HL-60/S4 (cell line): ENCODE data around the gene NHS.

Source experiments
- in situ Hi-C: fragments of 300-500 bp; cut with MboI; formaldehyde crosslinking; loops from 2 replicates; pipeline ENCODE4 v1.14.3; 2022; ENCODE audit warnings: low sequenced_read_pairs

Gene NHS

GRCh38 chrX:17374619-17375366, at the start of gene NHS:
Gene NHS, plus strand, starts transcription at chrX:17375200. Its CDS starts 558 bp downstream, at chrX:17375758.
- in situ Hi-C loops, result no loop called here

GRCh38 chrX:17328837-17329236, 46.2 kb upstream of the NHS start:
- in situ Hi-C loops, result no loop called here

GRCh38 chrX:17336377-17336776, 38.6 kb upstream of the NHS start:
- in situ Hi-C loops, result no loop called here

GRCh38 chrX:17355976-17356375, 19.0 kb upstream of the NHS start:
- in situ Hi-C loops, result no loop called here

- in situ Hi-C loops, result no loop called here
These were observed 15.5 kb upstream of the NHS start for GRCh38 chrX:17359500-17359899.

- in situ Hi-C loops, result no loop called here
These were observed 13.4 kb upstream of the NHS start for GRCh38 chrX:17361620-17362019.

- in situ Hi-C loops, result no loop called here
These were observed 7.0 kb upstream of the NHS start for GRCh38 chrX:17368002-17368401.

GRCh38 chrX:17369309-17369708, 5.7 kb upstream of the NHS start:
- in situ Hi-C loops, result no loop called here

- in situ Hi-C loops, result no loop called here
These were observed 4.8 kb upstream of the NHS start for GRCh38 chrX:17370191-17370590.

- in situ Hi-C loops, result no loop called here
These were observed 2.9 kb upstream of the NHS start for GRCh38 chrX:17372052-17372451.

GRCh38 chrX:17373337-17373736, 1.7 kb upstream of the NHS start:
- in situ Hi-C loops, result no loop called here

- in situ Hi-C loops, result no loop called here
These were observed 302 bp downstream of the NHS start for GRCh38 chrX:17375367-17375636.

- in situ Hi-C loops, result no loop called here
These were observed 834 bp downstream of the NHS start for GRCh38 chrX:17375637-17376430.

GRCh38 chrX:17376431-17377077, 1.6 kb downstream of the NHS start:
- in situ Hi-C loops, result no loop called here

- in situ Hi-C loops, result no loop called here
These were observed 2.2 kb downstream of the NHS start for GRCh38 chrX:17377091-17377717.

GRCh38 chrX:17377795-17378194, 2.8 kb downstream of the NHS start:
- in situ Hi-C loops, result no loop called here

GRCh38 chrX:17380221-17380620, 5.2 kb downstream of the NHS start:
- in situ Hi-C loops, result no loop called here

GRCh38 chrX:17390419-17390850, 15.4 kb downstream of the NHS start:
- in situ Hi-C loops, result no loop called here

GRCh38 chrX:17395154-17395553, 20.2 kb downstream of the NHS start:
- in situ Hi-C loops, result no loop called here

GRCh38 chrX:17397074-17397473, 22.1 kb downstream of the NHS start:
- in situ Hi-C loops, result no loop called here

GRCh38 chrX:17403189-17403691, 28.2 kb downstream of the NHS start:
- in situ Hi-C loops, result no loop called here
